K562 (cell line): ENCODE data around the gene SLC2A4. TPM values are rescaled to one million over a fixed set of nuclear protein-coding genes. Genes with fewer than 3 reads are reported as not detected.

Source experiments
- AFF4 ChIP-seq: sonication (generic); formaldehyde crosslinking; IDR thresholded peaks from 2 replicates; pipeline ENCODE4 v1.8.0; 2023; ENCODE audit warnings: mild to moderate bottlenecking, missing genetic modification reagents
- ATF1 ChIP-seq, 2 experiments: fragments of 450-650 bp in 1 of 2; IDR thresholded peaks; 2 replicates each; pipeline ENCODE4 v1.6.1; 2016; ENCODE audit warnings: missing compliant biosample characterization in 1 of 2, missing genetic modification characterization in 1 of 2
- ATF7 ChIP-seq: fragments of 450-650 bp; IDR thresholded peaks from 2 replicates; pipeline ENCODE4 v1.7.1; 2014; ENCODE audit warnings: mild to moderate bottlenecking, moderate library complexity
- CREBBP ChIP-seq: IDR thresholded peaks from one replicate; pipeline ENCODE4 v1.6.1; 2012; ENCODE audit warnings: low read depth, mild to moderate bottlenecking, control low read depth, inconsistent platforms, low read length
- E2F8 ChIP-seq: fragments of 450-650 bp; IDR thresholded peaks from 2 replicates; pipeline ENCODE4 v1.7.1; 2018; ENCODE audit warnings: mild to moderate bottlenecking, low read depth; ENCODE audit not compliant: partially characterized antibody
- EWSR1 ChIP-seq: fragments of 450-650 bp; IDR thresholded peaks from 2 replicates; pipeline ENCODE4 v1.6.1; 2018; ENCODE audit warnings: borderline replicate concordance, mild to moderate bottlenecking, low read depth, moderate library complexity; ENCODE audit not compliant: partially characterized antibody
- GATAD2A ChIP-seq: fragments of 450-650 bp; IDR thresholded peaks from 2 replicates; pipeline ENCODE4 v1.6.1; 2017
- HMGN3 ChIP-seq: IDR thresholded peaks from 2 replicates; pipeline ENCODE4 v1.6.1; 2011; ENCODE audit warnings: borderline replicate concordance, low read depth, mild to moderate bottlenecking, mixed read lengths, low read length; ENCODE audit not compliant: insufficient read length; ENCODE audit errors: extremely low read depth
- KAT8 ChIP-seq: fragments of 450-650 bp; IDR thresholded peaks from 2 replicates; pipeline ENCODE4 v1.6.1; 2016; ENCODE audit warnings: low read depth, mild to moderate bottlenecking
- KLF6 ChIP-seq: fragments of 250-450 bp; sonication (Bioruptor Pico); IDR thresholded peaks from 2 replicates; pipeline ENCODE4 v1.4.0; 2020; ENCODE audit warnings: mild to moderate bottlenecking, moderate library complexity, borderline replicate concordance
- LEF1 ChIP-seq: fragments of 450-650 bp; IDR thresholded peaks from 2 replicates; pipeline ENCODE4 v1.6.1; 2016; ENCODE audit warnings: mild to moderate bottlenecking
- MECOM ChIP-seq: fragments of 250-450 bp; sonication (Bioruptor Pico); IDR thresholded peaks from 2 replicates; pipeline ENCODE4 v1.8.0; 2022; ENCODE audit warnings: inconsistent platforms
- NFIC ChIP-seq: fragments of 450-650 bp; IDR thresholded peaks from 2 replicates; pipeline ENCODE4 v1.6.1; 2017; ENCODE audit warnings: mild to moderate bottlenecking, inconsistent platforms
- PHF8 ChIP-seq: fragments of 200-600 bp; sonication (generic); IDR thresholded peaks from 2 replicates; pipeline ENCODE4 v1.6.1; 2012; ENCODE audit warnings: mixed run types, mild to moderate bottlenecking, inconsistent platforms, low read length, moderate library complexity, borderline replicate concordance
- SNIP1 ChIP-seq: fragments of 450-650 bp; IDR thresholded peaks from 2 replicates; pipeline ENCODE4 v1.7.1; 2017; ENCODE audit warnings: low read depth, mild to moderate bottlenecking
- ZEB2 ChIP-seq: fragments of 450-650 bp; IDR thresholded peaks from 2 replicates; pipeline ENCODE4 v1.6.1; 2016
- polyA plus RNA-seq, 8 experiments: library from polyadenylated mRNA; depleted of rRNA in 4 of 8; stranded (reverse) in 5 of 8; unstranded in 3 of 8; fragments of >200 nt; fragmentation: Nextera tagmentation in 2 of 8; fragmentation: Illumina TruSeq in 1 of 8; extraction: Ambion mirVana in 2 of 8; extraction: Trizol in 1 of 8; gene quantifications; 2 replicates each; pipeline versions ENCODE4 v1.2.1 to v1.2.3, GENCODE V29; 2011 to 2014; ENCODE audit warnings: inconsistent platforms in 1 of 8, missing spikeins in 1 of 8
- total RNA-seq, 7 experiments: library from RNA; depleted of rRNA in 6 of 7; stranded (reverse); fragments of >200 nt in 6 of 7; fragmentation: Illumina TruSeq in 2 of 7; extraction: Trizol in 2 of 7; gene quantifications; 2 replicates each; pipeline versions ENCODE4 v1.2.1 to v1.2.3, GENCODE V29; 2011 to 2021; ENCODE audit warnings: low replicate concordance in 1 of 7

Gene SLC2A4
- total and polyA plus RNA-seq, 9 of the 15 experiments (the other 6 are each of a cell fraction or from before 2014, with no cell fraction given) = 0.74 to 3.5 (median 1.6) TPM

- TF ChIP-seq AFF4 (CRISPR knock-in tag) (peak; percentile 25; the same call in 1 of the 2 replicates), GATAD2A (0 out of 2 replicates have a peak, but pooled peaks have one; percentile 21), PHF8 (peak; percentile 39; the same call in 1 of the 2 replicates), MECOM (CRISPR knock-in tag) (no peak), LEF1 (peak; percentile 50; the same call in 1 of the 2 replicates), CREBBP (no peak), KAT8 (no peak), HMGN3 (peak; percentile 71), EWSR1 (no peak), SNIP1 (no peak), NFIC (0 out of 2 replicates have a peak, but pooled peaks have one; percentile 8), KLF6 (CRISPR knock-in tag) (no peak), ATF7 (peak; percentile 79), E2F8 (peak; percentile 55), ATF1 (CRISPR knock-in tag; IDR thresholded peaks at IDR 0.05) (no peak), ATF1 (tag; IDR thresholded peaks at IDR 0.05) (peak; percentile 42; the same call in 1 of the 2 replicates), ZEB2 (no peak)
Observed at GRCh38 chr17:7239091-7240027, 42.2 kb upstream of the SLC2A4 start, which contains the start of gene PHF23 (continued).
